Measurements from ENCODE around the gene SDSL. TPM values are rescaled to one million over a fixed set of nuclear protein-coding genes. Genes with fewer than 3 reads are reported as not detected.

SDSL gene
- total and polyA plus RNA-seq, 2 of the 13 experiments (the other 11 are each of a cell fraction or from before 2014, with no cell fraction given), result 1.2 to 1.7 TPM

DNA sequence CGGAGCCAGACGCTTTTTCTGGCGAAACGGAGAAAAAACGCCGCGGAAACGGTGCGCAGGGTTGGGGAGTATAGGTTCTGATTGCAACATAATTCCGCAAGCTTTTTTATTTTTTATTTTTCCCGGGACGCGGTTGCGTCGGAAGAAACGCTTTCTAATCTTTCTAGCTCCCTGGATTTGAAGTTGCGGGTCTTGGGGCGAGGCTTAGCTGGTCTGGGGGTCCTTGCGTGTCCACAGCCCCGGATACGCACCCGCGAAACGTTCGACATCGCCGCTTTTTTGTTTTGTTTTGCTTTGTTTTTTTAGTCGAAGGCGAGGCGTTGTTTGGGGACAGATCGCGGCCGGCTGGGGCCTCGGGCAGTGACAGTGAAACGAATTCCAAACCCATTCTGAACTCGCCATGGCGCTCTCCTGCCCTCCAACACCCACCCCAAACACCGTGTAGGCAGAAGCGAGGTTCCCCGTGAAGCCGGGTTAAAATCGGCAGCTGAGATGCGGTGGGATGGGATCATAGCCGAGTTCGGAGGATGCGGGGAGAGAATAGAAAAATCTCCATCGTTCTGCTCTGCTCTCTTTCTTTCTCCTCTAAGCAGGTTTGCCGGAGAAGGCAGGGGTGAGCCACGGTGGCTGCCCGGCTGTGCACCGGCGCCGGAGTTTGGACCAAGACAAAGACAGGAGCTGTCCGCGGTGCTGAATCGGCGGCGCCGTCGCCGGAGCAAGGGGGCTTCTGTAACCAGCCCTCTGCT lies 57.6 kb downstream of the SDSL start (continued):
- no peak for TF ChIP-seq EZH2 (conservative IDR thresholded peaks at IDR 0.05; ENCODE audit: low read depth, low read length)
- peak; percentile 57; the same call in 1 of the 2 replicates for TF ChIP-seq IKZF5 (CRISPR knock-in tag; IDR thresholded peaks at IDR 0.05)
- TF ChIP-seq, protein P1, sequence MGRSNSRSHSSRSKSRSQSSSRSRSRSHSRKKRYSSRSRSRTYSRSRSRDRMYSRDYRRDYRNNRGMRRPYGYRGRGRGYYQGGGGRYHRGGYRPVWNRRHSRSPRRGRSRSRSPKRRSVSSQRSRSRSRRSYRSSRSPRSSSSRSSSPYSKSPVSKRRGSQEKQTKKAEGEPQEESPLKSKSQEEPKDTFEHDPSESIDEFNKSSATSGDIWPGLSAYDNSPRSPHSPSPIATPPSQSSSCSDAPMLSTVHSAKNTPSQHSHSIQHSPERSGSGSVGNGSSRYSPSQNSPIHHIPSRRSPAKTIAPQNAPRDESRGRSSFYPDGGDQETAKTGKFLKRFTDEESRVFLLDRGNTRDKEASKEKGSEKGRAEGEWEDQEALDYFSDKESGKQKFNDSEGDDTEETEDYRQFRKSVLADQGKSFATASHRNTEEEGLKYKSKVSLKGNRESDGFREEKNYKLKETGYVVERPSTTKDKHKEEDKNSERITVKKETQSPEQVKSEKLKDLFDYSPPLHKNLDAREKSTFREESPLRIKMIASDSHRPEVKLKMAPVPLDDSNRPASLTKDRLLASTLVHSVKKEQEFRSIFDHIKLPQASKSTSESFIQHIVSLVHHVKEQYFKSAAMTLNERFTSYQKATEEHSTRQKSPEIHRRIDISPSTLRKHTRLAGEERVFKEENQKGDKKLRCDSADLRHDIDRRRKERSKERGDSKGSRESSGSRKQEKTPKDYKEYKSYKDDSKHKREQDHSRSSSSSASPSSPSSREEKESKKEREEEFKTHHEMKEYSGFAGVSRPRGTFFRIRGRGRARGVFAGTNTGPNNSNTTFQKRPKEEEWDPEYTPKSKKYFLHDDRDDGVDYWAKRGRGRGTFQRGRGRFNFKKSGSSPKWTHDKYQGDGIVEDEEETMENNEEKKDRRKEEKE (IDR thresholded peaks at IDR 0.05), result no peak
- no peak for TF ChIP-seq DDIT3 (CRISPR knock-in tag; IDR thresholded peaks at IDR 0.05)
- TF ChIP-seq ELF3 (CRISPR knock-in tag; IDR thresholded peaks at IDR 0.05), result peak; percentile 37; the same call in 1 of the 2 replicates
- TF ChIP-seq HDAC1 (CRISPR knock-in tag; IDR thresholded peaks at IDR 0.05), result no peak
- TF ChIP-seq, protein P2, sequence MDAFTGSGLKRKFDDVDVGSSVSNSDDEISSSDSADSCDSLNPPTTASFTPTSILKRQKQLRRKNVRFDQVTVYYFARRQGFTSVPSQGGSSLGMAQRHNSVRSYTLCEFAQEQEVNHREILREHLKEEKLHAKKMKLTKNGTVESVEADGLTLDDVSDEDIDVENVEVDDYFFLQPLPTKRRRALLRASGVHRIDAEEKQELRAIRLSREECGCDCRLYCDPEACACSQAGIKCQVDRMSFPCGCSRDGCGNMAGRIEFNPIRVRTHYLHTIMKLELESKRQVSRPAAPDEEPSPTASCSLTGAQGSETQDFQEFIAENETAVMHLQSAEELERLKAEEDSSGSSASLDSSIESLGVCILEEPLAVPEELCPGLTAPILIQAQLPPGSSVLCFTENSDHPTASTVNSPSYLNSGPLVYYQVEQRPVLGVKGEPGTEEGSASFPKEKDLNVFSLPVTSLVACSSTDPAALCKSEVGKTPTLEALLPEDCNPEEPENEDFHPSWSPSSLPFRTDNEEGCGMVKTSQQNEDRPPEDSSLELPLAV (CRISPR knock-in tag; conservative IDR thresholded peaks at IDR 0.05; ENCODE audit: low read depth), result no peak
- peak; percentile 73; the same call in 1 of the 2 replicates for TF ChIP-seq ZNF792 (CRISPR knock-in tag; IDR thresholded peaks at IDR 0.05)
- no peak for TF ChIP-seq TCF7L2 (IDR thresholded peaks at IDR 0.05; ENCODE audit: low read depth, low read length)
- no peak for TF ChIP-seq JUNB (CRISPR knock-in tag; IDR thresholded peaks at IDR 0.05; ENCODE audit: borderline replicate concordance)
- TF ChIP-seq MED1 (CRISPR knock-in tag; IDR thresholded peaks at IDR 0.05), result peak; percentile 39; the same call in 1 of the 2 replicates
- no peak for TF ChIP-seq ZBTB33 (CRISPR knock-in tag; IDR thresholded peaks at IDR 0.05)
- no peak for TF ChIP-seq KAT8 (CRISPR knock-in tag; IDR thresholded peaks at IDR 0.05)
- TF ChIP-seq, protein P3, sequence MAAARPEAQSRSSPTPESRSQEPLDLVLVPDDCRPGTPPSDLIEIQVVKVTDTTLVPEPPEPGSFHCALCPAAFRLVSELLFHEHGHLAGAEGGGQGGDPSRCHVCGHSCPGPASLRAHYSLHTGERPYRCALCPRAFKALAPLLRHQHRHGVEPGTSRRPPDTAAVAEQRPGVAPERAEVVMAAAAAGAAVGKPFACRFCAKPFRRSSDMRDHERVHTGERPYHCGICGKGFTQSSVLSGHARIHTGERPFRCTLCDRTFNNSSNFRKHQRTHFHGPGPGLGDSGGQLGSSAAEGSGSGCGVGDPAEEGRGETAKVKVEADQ (CRISPR knock-in tag; IDR thresholded peaks at IDR 0.05; ENCODE audit: borderline replicate concordance), result no peak
- TF ChIP-seq STAT6 (CRISPR knock-in tag; IDR thresholded peaks at IDR 0.05; ENCODE audit: borderline replicate concordance), result no peak
